HepG2 (cell line): ENCODE results near the gene EIF1AD. TPM values are rescaled to one million over a fixed set of nuclear protein-coding genes. Genes with fewer than 3 reads are reported as not detected.

Source experiments
- CEBPG ChIP-seq: IDR thresholded peaks from 2 replicates; pipeline ENCODE4 v1.6.1; 2016
- EEA1 ChIP-seq: sonication (generic); formaldehyde crosslinking; IDR thresholded peaks from 2 replicates; pipeline ENCODE4 v1.5.1; 2020; ENCODE audit warnings: mild to moderate bottlenecking, missing genetic modification reagents, borderline replicate concordance
- ELF4 ChIP-seq: sonication (generic); formaldehyde crosslinking; IDR thresholded peaks from 2 replicates; pipeline ENCODE4 v1.5.0; 2020; ENCODE audit warnings: missing genetic modification reagents, mild to moderate bottlenecking, moderate library complexity, borderline replicate concordance
- GATA4 ChIP-seq: sonication (generic); IDR thresholded peaks from 2 replicates; pipeline ENCODE4 v1.6.1; 2016; ENCODE audit warnings: antibody characterized with exemption, low read depth, borderline replicate concordance
- HNF4G ChIP-seq, 2 experiments: sonication (generic) in 1 of 2; formaldehyde crosslinking in 1 of 2; IDR thresholded peaks; 2 replicates each; pipeline versions ENCODE4 v1.4.0 to v1.6.1; 2011 to 2020; ENCODE audit warnings: borderline replicate concordance in 2 of 2, low read depth in 2 of 2, mild to moderate bottlenecking in 2 of 2, low read length in 1 of 2, missing genetic modification reagents in 1 of 2, moderate library complexity in 1 of 2
- KDM3A ChIP-seq: IDR thresholded peaks from 2 replicates; pipeline ENCODE4 v1.6.1; 2018; ENCODE audit warnings: low read depth, missing compliant biosample characterization
- NFIC ChIP-seq: IDR thresholded peaks from 2 replicates; pipeline ENCODE4 v1.6.1; 2012; ENCODE audit warnings: mild to moderate bottlenecking, low read length, inconsistent platforms
- NR3C1 ChIP-seq: sonication (generic); formaldehyde crosslinking; IDR thresholded peaks from 2 replicates; pipeline ENCODE4 v1.4.0; 2020; ENCODE audit warnings: missing genetic modification reagents
- SOX6 ChIP-seq, 2 experiments: fragments of 450-650 bp in 1 of 2; sonication (generic) in 1 of 2; formaldehyde crosslinking in 1 of 2; IDR thresholded peaks; 2 replicates each; pipeline versions ENCODE4 v1.4.0 to v1.6.1; 2017 to 2020; ENCODE audit warnings: antibody characterized with exemption in 1 of 2, mild to moderate bottlenecking in 1 of 2, missing genetic modification reagents in 1 of 2
- SYNCRIP ChIP-seq: fragments of 200-400 bp; formaldehyde crosslinking; IDR thresholded peaks from 2 replicates; pipeline ENCODE4 v1.6.1; 2018; ENCODE audit warnings: mild to moderate bottlenecking, low read depth, low read length; ENCODE audit not compliant: insufficient read depth
- ZNF207 ChIP-seq: fragments of 450-650 bp; IDR thresholded peaks from 2 replicates; pipeline ENCODE4 v1.6.1; 2016; ENCODE audit warnings: antibody characterized with exemption, borderline replicate concordance
- ZNF230 ChIP-seq: sonication (generic); formaldehyde crosslinking; IDR thresholded peaks from 2 replicates; pipeline ENCODE4 v1.4.0; 2020; ENCODE audit warnings: mild to moderate bottlenecking, missing genetic modification reagents
- ZNF337 ChIP-seq: sonication (generic); formaldehyde crosslinking; IDR thresholded peaks from 2 replicates; pipeline ENCODE4 v1.5.1; 2020; ENCODE audit warnings: missing genetic modification reagents, low read depth, mild to moderate bottlenecking, borderline replicate concordance
- ZNF432 ChIP-seq: sonication (generic); formaldehyde crosslinking; IDR thresholded peaks from 2 replicates; pipeline ENCODE4 v1.5.0; 2020; ENCODE audit warnings: missing genetic modification reagents, mild to moderate bottlenecking, borderline replicate concordance
- ZNF501 ChIP-seq: sonication (generic); formaldehyde crosslinking; IDR thresholded peaks from 2 replicates; pipeline ENCODE4 v1.5.1; 2020; ENCODE audit warnings: mild to moderate bottlenecking, moderate library complexity, missing genetic modification reagents
- polyA plus RNA-seq, 8 experiments: library from polyadenylated mRNA; depleted of rRNA in 3 of 8; stranded (reverse) in 7 of 8; unstranded in 1 of 8; fragments of >200 nt; fragmentation: Illumina TruSeq in 4 of 8; extraction: Trizol in 4 of 8; gene quantifications; 2 replicates each; pipeline versions ENCODE4 v1.2.1 to v1.2.3, GENCODE V29; 2011 to 2016; ENCODE audit warnings: low read depth in 4 of 8, missing spikeins in 1 of 8, mixed read lengths in 1 of 8; ENCODE audit not compliant: insufficient read depth in 1 of 8
- total RNA-seq, 5 experiments: library from RNA; depleted of rRNA; stranded (reverse); fragments of >200 nt; fragmentation: Illumina TruSeq; extraction: Trizol; gene quantifications; 2 replicates each; pipeline ENCODE4 v1.2.3, GENCODE V29; 2016; ENCODE audit warnings: low read depth in 1 of 5
- TF ChIP-seq, protein P1 (sequence below): sonication (generic); formaldehyde crosslinking; IDR thresholded peaks from 2 replicates; pipeline ENCODE4 v1.4.0; 2020; ENCODE audit warnings: missing genetic modification reagents
- TF ChIP-seq, protein P2 (sequence below): sonication (generic); formaldehyde crosslinking; IDR thresholded peaks from 2 replicates; pipeline ENCODE4 v1.4.0; 2020; ENCODE audit warnings: missing genetic modification reagents
- TF ChIP-seq, protein P3 (sequence below): sonication (generic); formaldehyde crosslinking; IDR thresholded peaks from 2 replicates; pipeline ENCODE4 v1.4.0; 2020; ENCODE audit warnings: mild to moderate bottlenecking, low read depth, missing genetic modification reagents

EIF1AD gene
- total and polyA plus RNA-seq, 2 of the 13 experiments (the other 11 are each of a cell fraction or from before 2014, with no cell fraction given) = 18.2 to 30.8 TPM

DNA sequence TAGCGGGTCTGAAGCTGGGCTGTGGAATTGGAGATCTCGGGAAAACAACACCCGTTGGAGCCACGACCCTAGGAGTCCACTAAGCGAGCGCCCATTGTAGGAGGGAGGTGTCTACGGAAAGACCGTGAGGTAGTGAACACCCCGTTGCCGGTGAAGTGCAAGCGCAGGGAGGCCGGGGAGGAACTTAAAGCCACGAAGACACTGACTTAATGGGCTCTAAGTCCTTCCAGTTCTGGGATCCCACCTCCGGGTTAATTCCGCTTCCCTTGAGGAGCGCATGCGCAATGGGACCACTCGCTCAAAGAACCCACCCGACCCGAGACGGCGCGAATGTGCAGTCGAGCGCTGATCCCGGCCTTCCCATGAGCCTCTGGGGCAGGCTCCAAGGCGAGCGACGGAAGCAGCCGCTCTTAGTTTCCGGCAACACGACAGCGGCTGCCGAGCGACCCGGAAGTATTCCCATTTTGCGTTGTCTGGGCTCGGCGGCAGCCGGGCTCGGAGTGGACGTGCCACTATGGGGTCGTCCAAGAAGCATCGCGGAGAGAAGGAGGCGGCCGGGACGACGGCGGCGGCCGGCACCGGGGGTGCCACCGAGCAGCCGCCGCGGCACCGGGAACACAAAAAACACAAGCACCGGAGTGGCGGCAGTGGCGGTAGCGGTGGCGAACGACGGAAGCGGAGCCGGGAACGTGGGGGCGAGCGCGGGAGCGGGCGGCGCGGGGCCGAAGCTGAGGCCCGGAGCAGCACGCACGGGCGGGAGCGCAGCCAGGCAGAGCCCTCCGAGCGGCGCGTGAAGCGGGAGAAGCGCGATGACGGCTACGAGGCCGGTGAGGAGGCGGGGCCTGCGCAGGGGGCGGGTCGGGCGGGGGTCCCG lies 40.5 kb downstream of the EIF1AD start, which contains the start of gene SART1 (continued):
- TF ChIP-seq ZNF501 (peak; percentile 90), KDM3A (CRISPR knock-in tag) (peak; percentile 80), CEBPG (CRISPR knock-in tag) (peak; percentile 30; the same call in 1 of the 2 replicates), ZNF230 (CRISPR knock-in tag) (no peak; the same call in 1 of the 2 replicates), SYNCRIP (no peak), ZNF337 (CRISPR knock-in tag) (peak; percentile 89; the same call in 1 of the 2 replicates), ELF4 (CRISPR knock-in tag) (peak; percentile 89), HNF4G (IDR thresholded peaks at IDR 0.05; ENCODE audit: borderline replicate concordance, low read depth, low read length) (no peak), HNF4G (CRISPR knock-in tag; IDR thresholded peaks at IDR 0.05; ENCODE audit: borderline replicate concordance, low read depth) (peak; percentile 53; the same call in 1 of the 2 replicates), EEA1 (CRISPR knock-in tag) (peak; percentile 69; the same call in 1 of the 2 replicates), GATA4 (no peak; the same call in 1 of the 2 replicates), SOX6 (IDR thresholded peaks at IDR 0.05) (no peak), SOX6 (CRISPR knock-in tag; IDR thresholded peaks at IDR 0.05) (peak; percentile 57; the same call in 1 of the 2 replicates), NR3C1 (CRISPR knock-in tag) (no peak), ZNF432 (CRISPR knock-in tag) (no peak), NFIC (no peak), ZNF207 (no peak)
- TF ChIP-seq, protein P1, sequence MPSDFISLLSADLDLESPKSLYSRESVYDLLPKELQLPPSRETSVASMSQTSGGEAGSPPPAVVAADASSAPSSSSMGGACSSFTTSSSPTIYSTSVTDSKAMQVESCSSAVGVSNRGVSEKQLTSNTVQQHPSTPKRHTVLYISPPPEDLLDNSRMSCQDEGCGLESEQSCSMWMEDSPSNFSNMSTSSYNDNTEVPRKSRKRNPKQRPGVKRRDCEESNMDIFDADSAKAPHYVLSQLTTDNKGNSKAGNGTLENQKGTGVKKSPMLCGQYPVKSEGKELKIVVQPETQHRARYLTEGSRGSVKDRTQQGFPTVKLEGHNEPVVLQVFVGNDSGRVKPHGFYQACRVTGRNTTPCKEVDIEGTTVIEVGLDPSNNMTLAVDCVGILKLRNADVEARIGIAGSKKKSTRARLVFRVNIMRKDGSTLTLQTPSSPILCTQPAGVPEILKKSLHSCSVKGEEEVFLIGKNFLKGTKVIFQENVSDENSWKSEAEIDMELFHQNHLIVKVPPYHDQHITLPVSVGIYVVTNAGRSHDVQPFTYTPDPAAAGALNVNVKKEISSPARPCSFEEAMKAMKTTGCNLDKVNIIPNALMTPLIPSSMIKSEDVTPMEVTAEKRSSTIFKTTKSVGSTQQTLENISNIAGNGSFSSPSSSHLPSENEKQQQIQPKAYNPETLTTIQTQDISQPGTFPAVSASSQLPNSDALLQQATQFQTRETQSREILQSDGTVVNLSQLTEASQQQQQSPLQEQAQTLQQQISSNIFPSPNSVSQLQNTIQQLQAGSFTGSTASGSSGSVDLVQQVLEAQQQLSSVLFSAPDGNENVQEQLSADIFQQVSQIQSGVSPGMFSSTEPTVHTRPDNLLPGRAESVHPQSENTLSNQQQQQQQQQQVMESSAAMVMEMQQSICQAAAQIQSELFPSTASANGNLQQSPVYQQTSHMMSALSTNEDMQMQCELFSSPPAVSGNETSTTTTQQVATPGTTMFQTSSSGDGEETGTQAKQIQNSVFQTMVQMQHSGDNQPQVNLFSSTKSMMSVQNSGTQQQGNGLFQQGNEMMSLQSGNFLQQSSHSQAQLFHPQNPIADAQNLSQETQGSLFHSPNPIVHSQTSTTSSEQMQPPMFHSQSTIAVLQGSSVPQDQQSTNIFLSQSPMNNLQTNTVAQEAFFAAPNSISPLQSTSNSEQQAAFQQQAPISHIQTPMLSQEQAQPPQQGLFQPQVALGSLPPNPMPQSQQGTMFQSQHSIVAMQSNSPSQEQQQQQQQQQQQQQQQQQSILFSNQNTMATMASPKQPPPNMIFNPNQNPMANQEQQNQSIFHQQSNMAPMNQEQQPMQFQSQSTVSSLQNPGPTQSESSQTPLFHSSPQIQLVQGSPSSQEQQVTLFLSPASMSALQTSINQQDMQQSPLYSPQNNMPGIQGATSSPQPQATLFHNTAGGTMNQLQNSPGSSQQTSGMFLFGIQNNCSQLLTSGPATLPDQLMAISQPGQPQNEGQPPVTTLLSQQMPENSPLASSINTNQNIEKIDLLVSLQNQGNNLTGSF = peak; percentile 1; the same call in 1 of the 2 replicates
- TF ChIP-seq, protein P2, sequence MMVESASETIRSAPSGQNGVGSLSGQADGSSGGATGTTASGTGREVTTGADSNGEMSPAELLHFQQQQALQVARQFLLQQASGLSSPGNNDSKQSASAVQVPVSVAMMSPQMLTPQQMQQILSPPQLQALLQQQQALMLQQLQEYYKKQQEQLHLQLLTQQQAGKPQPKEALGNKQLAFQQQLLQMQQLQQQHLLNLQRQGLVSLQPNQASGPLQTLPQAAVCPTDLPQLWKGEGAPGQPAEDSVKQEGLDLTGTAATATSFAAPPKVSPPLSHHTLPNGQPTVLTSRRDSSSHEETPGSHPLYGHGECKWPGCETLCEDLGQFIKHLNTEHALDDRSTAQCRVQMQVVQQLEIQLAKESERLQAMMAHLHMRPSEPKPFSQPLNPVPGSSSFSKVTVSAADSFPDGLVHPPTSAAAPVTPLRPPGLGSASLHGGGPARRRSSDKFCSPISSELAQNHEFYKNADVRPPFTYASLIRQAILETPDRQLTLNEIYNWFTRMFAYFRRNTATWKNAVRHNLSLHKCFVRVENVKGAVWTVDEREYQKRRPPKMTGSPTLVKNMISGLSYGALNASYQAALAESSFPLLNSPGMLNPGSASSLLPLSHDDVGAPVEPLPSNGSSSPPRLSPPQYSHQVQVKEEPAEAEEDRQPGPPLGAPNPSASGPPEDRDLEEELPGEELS (CRISPR knock-in tag) = no peak; the same call in 1 of the 2 replicates
- TF ChIP-seq, protein P3, sequence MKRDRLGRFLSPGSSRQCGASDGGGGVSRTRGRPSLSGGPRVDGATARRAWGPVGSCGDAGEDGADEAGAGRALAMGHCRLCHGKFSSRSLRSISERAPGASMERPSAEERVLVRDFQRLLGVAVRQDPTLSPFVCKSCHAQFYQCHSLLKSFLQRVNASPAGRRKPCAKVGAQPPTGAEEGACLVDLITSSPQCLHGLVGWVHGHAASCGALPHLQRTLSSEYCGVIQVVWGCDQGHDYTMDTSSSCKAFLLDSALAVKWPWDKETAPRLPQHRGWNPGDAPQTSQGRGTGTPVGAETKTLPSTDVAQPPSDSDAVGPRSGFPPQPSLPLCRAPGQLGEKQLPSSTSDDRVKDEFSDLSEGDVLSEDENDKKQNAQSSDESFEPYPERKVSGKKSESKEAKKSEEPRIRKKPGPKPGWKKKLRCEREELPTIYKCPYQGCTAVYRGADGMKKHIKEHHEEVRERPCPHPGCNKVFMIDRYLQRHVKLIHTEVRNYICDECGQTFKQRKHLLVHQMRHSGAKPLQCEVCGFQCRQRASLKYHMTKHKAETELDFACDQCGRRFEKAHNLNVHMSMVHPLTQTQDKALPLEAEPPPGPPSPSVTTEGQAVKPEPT (CRISPR knock-in tag) = no peak
